HG03521 (cell line): ENCODE measurements around the gene CPN2.

ENCODE experiments used
- ATAC-seq: cut with Tn5 transposase; IDR thresholded peaks from one replicate; pipeline ENCODE4 v1.9.1; 2021; ENCODE audit warnings: mild to moderate bottlenecking, moderate library complexity; ENCODE audit not compliant: unreplicated experiment

CPN2 gene

GRCh38 chr3:194351080-194351672 is at the start of gene CPN2:
Gene CPN2, minus strand, starts transcription at chr3:194351328. Its CDS starts 8,626 bp downstream, at chr3:194342702.
- no peak for ATAC-seq

GRCh38 chr3:194399874-194400411 is 48.8 kb upstream of the CPN2 start:
- ATAC-seq: no peak

- ATAC-seq: no peak
These were observed 48.0 kb upstream of the CPN2 start, which contains the start of gene GP5 for GRCh38 chr3:194399166-194399565. Gene GP5, minus strand, starts transcription at chr3:194399266. Its CDS starts 984 bp downstream, at chr3:194398282.

GRCh38 chr3:194397757-194398312 is 46.7 kb upstream of the CPN2 start:
- no peak for ATAC-seq

- no peak for ATAC-seq
These were observed 46.0 kb upstream of the CPN2 start for GRCh38 chr3:194396859-194397756.

GRCh38 chr3:194396539-194396858 is 45.4 kb upstream of the CPN2 start:
- no peak for ATAC-seq

- no peak for ATAC-seq
These were observed 44.8 kb upstream of the CPN2 start for GRCh38 chr3:194395778-194396538.

GRCh38 chr3:194395212-194395611 is 44.1 kb upstream of the CPN2 start:
- no peak for ATAC-seq

- no peak for ATAC-seq
These were observed 41.4 kb upstream of the CPN2 start for GRCh38 chr3:194392576-194392975.

- ATAC-seq: no peak
These were observed 39.7 kb upstream of the CPN2 start for GRCh38 chr3:194390835-194391234.

- ATAC-seq: no peak
These were observed 38.1 kb upstream of the CPN2 start for GRCh38 chr3:194389269-194389668.

GRCh38 chr3:194387926-194388418 is 36.8 kb upstream of the CPN2 start:
- no peak for ATAC-seq

- ATAC-seq: no peak
These were observed 36.1 kb upstream of the CPN2 start for GRCh38 chr3:194387276-194387675.

GRCh38 chr3:194386648-194387047 is 35.5 kb upstream of the CPN2 start:
- ATAC-seq: no peak

- ATAC-seq: no peak
These were observed 34.9 kb upstream of the CPN2 start for GRCh38 chr3:194386066-194386465.

- ATAC-seq: no peak
These were observed 33.5 kb upstream of the CPN2 start for GRCh38 chr3:194384569-194385001.

- ATAC-seq: no peak
These were observed 33.0 kb upstream of the CPN2 start for GRCh38 chr3:194384156-194384555.

GRCh38 chr3:194383276-194383940 is 32.3 kb upstream of the CPN2 start:
- no peak for ATAC-seq

- no peak for ATAC-seq
These were observed 31.7 kb upstream of the CPN2 start for GRCh38 chr3:194382892-194383223.

- no peak for ATAC-seq
These were observed 31.2 kb upstream of the CPN2 start for GRCh38 chr3:194382196-194382891.
